Activated CD4-positive, CD25-positive, alpha-beta regulatory T cell (primary cell): ENCODE results near the gene KAT5.
"Not testable (repeated sequence)": the region's sequence is repeated elsewhere in the genome, so short reads cannot be mapped to it uniquely, and the experiment has no call there.

Experiments used
- DNase-seq, 4 experiments: peaks; one replicate each; lab custom pipeline; 2025; lab: John Stamatoyannopoulos, UW

KAT5 gene

GRCh38 chr11:65709661-65710060 lies 2.4 kb upstream of the KAT5 start:
- no peak for DNase-seq

- no peak for DNase-seq
Observed at GRCh38 chr11:65710421-65710820, 1.6 kb upstream of the KAT5 start.

- no peak for DNase-seq
Observed at GRCh38 chr11:65712633-65713076, 603 bp downstream of the KAT5 start.

GRCh38 chr11:65713212-65713969 lies 1.3 kb downstream of the KAT5 start:
- DNase-seq: no peak

- DNase-seq: no peak
Observed at GRCh38 chr11:65714433-65714832, 2.4 kb downstream of the KAT5 start.

- no peak for DNase-seq
Observed at GRCh38 chr11:65716302-65716701, 4.2 kb downstream of the KAT5 start.

GRCh38 chr11:65716774-65717405 lies 4.8 kb downstream of the KAT5 start:
- DNase-seq: no peak

- no peak for DNase-seq
Observed at GRCh38 chr11:65717906-65718305, 5.9 kb downstream of the KAT5 start.

GRCh38 chr11:65718531-65718930 lies 6.5 kb downstream of the KAT5 start:
- no peak for DNase-seq

- DNase-seq: no peak
Observed at GRCh38 chr11:65718964-65719492, 7.0 kb downstream of the KAT5 start.

- no peak for DNase-seq
Observed at GRCh38 chr11:65719871-65720210, 7.8 kb downstream of the KAT5 start.

- DNase-seq: peak; percentile 57 to 65 (median 62)
Observed at GRCh38 chr11:65720211-65720934, 8.3 kb downstream of the KAT5 start, which contains the start of gene RNASEH2C. RNASEH2C (minus strand) TSS chr11:65720798; CDS start chr11:65720758, 40 bp downstream.

- no peak for DNase-seq
Observed at GRCh38 chr11:65722261-65722660, 10.2 kb downstream of the KAT5 start.

- DNase-seq: no peak
Observed at GRCh38 chr11:65726660-65727059, 14.6 kb downstream of the KAT5 start.

GRCh38 chr11:65727865-65728264 lies 15.8 kb downstream of the KAT5 start:
- no peak for DNase-seq

- no peak for DNase-seq
Observed at GRCh38 chr11:65730461-65730860, 18.4 kb downstream of the KAT5 start.

GRCh38 chr11:65735111-65735510 lies 23.1 kb downstream of the KAT5 start:
- not testable (repeated sequence) for DNase-seq

- DNase-seq: no peak
Observed at GRCh38 chr11:65736810-65737209, 24.8 kb downstream of the KAT5 start.

- no peak for DNase-seq
Observed at GRCh38 chr11:65739022-65739421, 27.0 kb downstream of the KAT5 start.

GRCh38 chr11:65741185-65741584 lies 29.1 kb downstream of the KAT5 start:
- no peak for DNase-seq

- no peak for DNase-seq
Observed at GRCh38 chr11:65742353-65742752, 30.3 kb downstream of the KAT5 start.

- DNase-seq: no peak
Observed at GRCh38 chr11:65743681-65744025, 31.6 kb downstream of the KAT5 start.
